ENCODE results near the gene NAA15.
"Not testable (repeated sequence)": the region's sequence is repeated elsewhere in the genome, so short reads cannot be mapped to it uniquely, and the experiment has no call there.

The NAA15 gene
- long read RNA-seq, full-length matches to known transcripts, result 7 of 560 reads
- long read RNA-seq, partial matches to known transcripts, result 517 of 560 reads
- long read RNA-seq, other reads (novel, unspliced or antisense), result 36 of 560 reads

GRCh38 chr4:139301113-139301820 lies at the start of gene NAA15:
Gene NAA15, plus strand, starts transcription at chr4:139301505. Its CDS starts 273 bp downstream, at chr4:139301778.
- no peak for TF ChIP-seq REST (IDR thresholded peaks at IDR 0.05; ENCODE audit: insufficient replicate concordance, low read depth)
- TF ChIP-seq GABPA (IDR thresholded peaks at IDR 0.05; ENCODE audit: low read depth), result no peak
- TF ChIP-seq POLR2AphosphoS5 (IDR thresholded peaks at IDR 0.05; ENCODE audit: low read depth), result 0 out of 2 replicates have a peak, but pooled peaks have one; percentile 47
- no peak for TF ChIP-seq SPI1 (IDR thresholded peaks at IDR 0.05; ENCODE audit: borderline replicate concordance, low read depth)
- TF ChIP-seq, protein P1, sequence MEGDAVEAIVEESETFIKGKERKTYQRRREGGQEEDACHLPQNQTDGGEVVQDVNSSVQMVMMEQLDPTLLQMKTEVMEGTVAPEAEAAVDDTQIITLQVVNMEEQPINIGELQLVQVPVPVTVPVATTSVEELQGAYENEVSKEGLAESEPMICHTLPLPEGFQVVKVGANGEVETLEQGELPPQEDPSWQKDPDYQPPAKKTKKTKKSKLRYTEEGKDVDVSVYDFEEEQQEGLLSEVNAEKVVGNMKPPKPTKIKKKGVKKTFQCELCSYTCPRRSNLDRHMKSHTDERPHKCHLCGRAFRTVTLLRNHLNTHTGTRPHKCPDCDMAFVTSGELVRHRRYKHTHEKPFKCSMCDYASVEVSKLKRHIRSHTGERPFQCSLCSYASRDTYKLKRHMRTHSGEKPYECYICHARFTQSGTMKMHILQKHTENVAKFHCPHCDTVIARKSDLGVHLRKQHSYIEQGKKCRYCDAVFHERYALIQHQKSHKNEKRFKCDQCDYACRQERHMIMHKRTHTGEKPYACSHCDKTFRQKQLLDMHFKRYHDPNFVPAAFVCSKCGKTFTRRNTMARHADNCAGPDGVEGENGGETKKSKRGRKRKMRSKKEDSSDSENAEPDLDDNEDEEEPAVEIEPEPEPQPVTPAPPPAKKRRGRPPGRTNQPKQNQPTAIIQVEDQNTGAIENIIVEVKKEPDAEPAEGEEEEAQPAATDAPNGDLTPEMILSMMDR (IDR thresholded peaks at IDR 0.05; ENCODE audit: insufficient read depth, low read length), result no peak
- Histone ChIP-seq H3K27me3 (ENCODE audit: insufficient read depth, poor library complexity, severe bottlenecking) (no peaks in the 10 kb centered on the region), H3K4me3 (replicated peaks; ENCODE audit: insufficient read depth, low read length) (peak within 1 kb of the TSS; percentile 95), H3K27ac (replicated peaks) (peak within 1 kb of the TSS; percentile 96)
- peak; percentile 91 to 99 for DNase-seq (ENCODE audit: low read depth in 1 of 2, low spot score in 1 of 2)

DNA sequence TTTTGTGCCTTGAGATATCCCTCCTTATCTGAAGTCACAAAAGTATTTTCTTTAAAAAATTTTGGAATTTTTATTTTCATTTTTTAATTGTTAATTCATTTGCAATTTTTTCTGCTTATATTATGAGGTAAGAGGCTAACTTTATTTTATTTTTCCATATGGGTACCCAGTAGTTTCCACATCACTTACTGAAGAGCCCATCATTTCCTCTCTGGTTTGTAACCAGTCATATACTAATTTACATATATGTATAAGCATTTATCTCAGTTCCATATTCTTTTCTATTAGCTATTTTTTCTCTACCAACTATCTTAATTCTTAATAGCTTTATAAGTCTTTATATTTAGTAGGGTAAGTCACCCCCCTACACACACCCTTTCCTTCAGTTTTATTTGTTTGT lies 48.3 kb upstream of the NAA15 start:
- TF ChIP-seq REST (IDR thresholded peaks at IDR 0.05; ENCODE audit: insufficient replicate concordance, low read depth), result no peak
- TF ChIP-seq POLR2AphosphoS5 (IDR thresholded peaks at IDR 0.05; ENCODE audit: low read depth), result no peak
- TF ChIP-seq, protein P1 (IDR thresholded peaks at IDR 0.05; ENCODE audit: insufficient read depth, low read length), result no peak
- TF ChIP-seq GABPA (IDR thresholded peaks at IDR 0.05; ENCODE audit: low read depth), result no peak
- no peak overlapping the region for H3K27ac ChIP-seq (replicated peaks)
- H3K4me3 ChIP-seq (replicated peaks; ENCODE audit: insufficient read depth, low read length), result no peak overlapping the region
- H3K27me3 ChIP-seq (ENCODE audit: insufficient read depth, poor library complexity, severe bottlenecking), result no peaks in the 10 kb centered on the region
- no peak for DNase-seq (ENCODE audit: low read depth in 1 of 2, low spot score in 1 of 2)

DNA sequence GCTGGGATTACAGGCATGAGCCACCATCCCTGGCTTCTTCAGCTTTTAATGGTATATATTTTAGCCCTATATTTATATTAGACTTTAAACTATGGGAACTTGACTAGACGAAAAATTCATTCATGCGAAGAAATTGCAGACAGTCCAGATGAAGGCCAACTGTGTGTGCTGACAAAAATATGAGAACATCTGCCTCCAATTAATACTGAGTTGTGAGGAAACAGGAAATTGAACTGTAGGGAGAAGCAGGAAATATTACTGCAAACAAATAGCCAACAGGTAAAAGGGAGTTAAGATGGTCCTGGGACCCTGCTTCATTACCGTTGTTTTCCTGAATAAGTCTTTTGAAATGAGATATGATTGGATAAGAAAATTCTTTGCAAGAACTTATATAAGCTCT lies 47.6 kb upstream of the NAA15 start:
- Histone ChIP-seq H3K4me3 (replicated peaks; ENCODE audit: insufficient read depth, low read length) (no peak overlapping the region), H3K27me3 (ENCODE audit: insufficient read depth, poor library complexity, severe bottlenecking) (no peaks in the 10 kb centered on the region), H3K27ac (replicated peaks) (no peak overlapping the region)
- DNase-seq (ENCODE audit: low read depth in 1 of 2, low spot score in 1 of 2), result no peak
- TF ChIP-seq POLR2AphosphoS5 (IDR thresholded peaks at IDR 0.05; ENCODE audit: low read depth) (no peak), REST (IDR thresholded peaks at IDR 0.05; ENCODE audit: insufficient replicate concordance, low read depth) (no peak), GABPA (IDR thresholded peaks at IDR 0.05; ENCODE audit: low read depth) (no peak), SPI1 (IDR thresholded peaks at IDR 0.05; ENCODE audit: borderline replicate concordance, low read depth) (no peak)
- TF ChIP-seq, protein P1 (IDR thresholded peaks at IDR 0.05; ENCODE audit: insufficient read depth, low read length), result no peak

- DNase-seq (ENCODE audit: low read depth in 1 of 2, low spot score in 1 of 2); H3K27ac ChIP-seq (replicated peaks); H3K27me3 ChIP-seq (ENCODE audit: insufficient read depth, poor library complexity, severe bottlenecking); H3K4me3 ChIP-seq (replicated peaks; ENCODE audit: insufficient read depth, low read length): not testable (repeated sequence)
Measured at GRCh38 chr4:139255581-139255980, 45.7 kb upstream of the NAA15 start.

Measured in HL-60 (cell line).